ENCODE measurements around the gene WDR5. TPM values are rescaled to one million over a fixed set of nuclear protein-coding genes. Genes with fewer than 3 reads are reported as not detected.

The WDR5 gene
- total and polyA plus RNA-seq, 10 of the 15 experiments (the other 5 are each of a cell fraction or from before 2014, with no cell fraction given) = 1.4 to 43.7 (median 33.2) TPM

GRCh38 chr9:134162926-134163370 lies 27.1 kb downstream of the WDR5 start:
- WGBS (ENCODE audit: insufficient coverage, insufficient replicate concordance, low lambda C conversion rate, missing lambda C conversion rate) = 61% methylated on average over 18 of the region's 24 CpGs
- ChIA-PET RAD21 (ENCODE audit: unreplicated experiment) (interaction anchor here (1.0 kb wide), 1 partner anchor 88 kb away, joined by 3 read pairs; no protein-coding TSS in a partner anchor), CTCF (interaction anchor here (1.4 to 2.1 kb wide), 2 partner anchors 27 to 286 kb away, joined by 4 to 8 read pairs; partner anchors contain the start of gene WDR5), SMC1A (ENCODE audit: uncharacterized antibody, unreplicated experiment) (no interaction called here), POLR2A (no interaction called here)
- H3K9ac ChIP-seq (ENCODE audit: control insufficient read depth, insufficient read depth, low read length) = no peak overlapping the region
- in situ Hi-C loops (cut with MboI) (no loop called here), intact Hi-C loops (cut with micrococcal nuclease; ENCODE audit: unreplicated experiment) (no loop called here)
- H4K20me1 ChIP-seq (ENCODE audit: control insufficient read depth, insufficient read depth) = no peaks in the 10 kb centered on the region
- no TSS peak for BruUV-seq (replicated peaks)
- H3K4me3 ChIP-seq = no peak overlapping the region
- H3K4me1 ChIP-seq (ENCODE audit: control insufficient read depth, insufficient read depth, low read length) = peaks cover 13% of the 10 kb centered on the region
- H3K36me3 ChIP-seq (ENCODE audit: control insufficient read depth in 2 of 2, insufficient read depth in 2 of 2, low read length in 1 of 2) = peaks cover 2 to 7% of the 10 kb centered on the region in 2 experiments; a peak in 2 of 4 replicates
- peaks cover 2% of the 10 kb centered on the region for H3K79me2 ChIP-seq (ENCODE audit: control insufficient read depth, insufficient read depth, low read length)
- H2AFZ ChIP-seq (ENCODE audit: control insufficient read depth, low read depth, low read length) = peak overlapping the region; percentile 74
- DNase-seq (ENCODE audit: low read depth, low spot score) (no peak), FAIRE-seq (no peak), ATAC-seq (no peak)
- H3K27me3 ChIP-seq (replicated peaks in 1 of 2; ENCODE audit: control insufficient read depth in 2 of 2, insufficient read depth in 2 of 2, low read length in 1 of 2) = no peaks in the 10 kb centered on the region
- no peak for TF ChIP-seq SMAD5 (IDR thresholded peaks at IDR 0.05; ENCODE audit: low read depth)
- no peak; the same call in 1 of the 2 replicates for TF ChIP-seq GATAD2B (conservative IDR thresholded peaks at IDR 0.05; ENCODE audit: low read depth)
- TF ChIP-seq MTA3 (IDR thresholded peaks at IDR 0.05; ENCODE audit: borderline replicate concordance, low read length) = no peak
- TF ChIP-seq PAX5 (IDR thresholded peaks at IDR 0.05; ENCODE audit: borderline replicate concordance, low read depth, low read length) = no peak
- TF ChIP-seq CUX1 (IDR thresholded peaks at IDR 0.05; ENCODE audit: insufficient replicate concordance, low read depth, low read length) = no peak
- TF ChIP-seq BCLAF1 (IDR thresholded peaks at IDR 0.05) = no peak
- TF ChIP-seq LARP7 (IDR thresholded peaks at IDR 0.05) = no peak
- TF ChIP-seq FOS (IDR thresholded peaks at IDR 0.05; ENCODE audit: borderline replicate concordance, extremely low read depth, insufficient read length) = no peak
- no peak for TF ChIP-seq ZNF622 (IDR thresholded peaks at IDR 0.05)
- TF ChIP-seq ZNF207 (IDR thresholded peaks at IDR 0.05; ENCODE audit: borderline replicate concordance) = no peak
- no peak for TF ChIP-seq TCF12 (IDR thresholded peaks at IDR 0.05; ENCODE audit: low read depth, low read length)
- no peak for TF ChIP-seq ZSCAN29 (IDR thresholded peaks at IDR 0.05)
- no peak for TF ChIP-seq GABPA (IDR thresholded peaks at IDR 0.05; ENCODE audit: low read depth)
- H3K27ac ChIP-seq (ENCODE audit: control insufficient read depth, insufficient read depth) = no peak overlapping the region
- H3K9me3 ChIP-seq (replicated peaks; ENCODE audit: control insufficient read depth, insufficient read depth, low read length) = no peaks in the 10 kb centered on the region
- H3K4me2 ChIP-seq (ENCODE audit: control insufficient read depth, insufficient read depth) = no peak overlapping the region; the same call in 1 of the 2 replicates

Measured in GM12878 (cell line).